ENCODE data around the gene NXF1. TPM values are rescaled to one million over a fixed set of nuclear protein-coding genes. Genes with fewer than 3 reads are reported as not detected.

Gene NXF1
- total and polyA plus RNA-seq, 8 donors: 23.5 to 138 (median 54.9) TPM

- TF ChIP-seq POLR2AphosphoS5 (IDR thresholded peaks at IDR 0.05): no peak
- no peak for TF ChIP-seq CTCF (IDR thresholded peaks at IDR 0.05)
- TF ChIP-seq EP300 (IDR thresholded peaks at IDR 0.05): no peak
- no peak for TF ChIP-seq POLR2A (IDR thresholded peaks at IDR 0.05)
- no peaks in the 10 kb centered on the region for H3K9me3 ChIP-seq
- DNase-seq: no peak
- peaks cover 16 to 43% (median 37%) of the 10 kb centered on the region in 4 donors for H3K4me1 ChIP-seq
- peak overlapping the region in 1 of 5 donors; percentile 93 for H3K27ac ChIP-seq
- intact Hi-C loops (cut with DNase I; ENCODE audit: low total_unique reads): no loop called here
- H3K27me3 ChIP-seq: no peaks in the 10 kb centered on the region
- no peak overlapping the region for H3K4me3 ChIP-seq
- peaks cover 3 to 18% (median 14%) of the 10 kb centered on the region in 4 donors for H3K36me3 ChIP-seq
- 72 to 80% (median 76%) methylated on average over 10 of the region's 10 CpGs for WGBS, 5 donors
These were observed 50.1 kb downstream of the NXF1 start for GRCh38 chr11:62755086-62755615.

- 0 to 2% (median 1%) methylated on average over 46 to 47 of the region's 47 CpGs for WGBS, 5 donors
- Histone ChIP-seq H3K9me3 (no peaks in the 10 kb centered on the region), H3K36me3 (peaks cover 3 to 22% (median 17%) of the 10 kb centered on the region in 4 donors), H3K27me3 (no peaks in the 10 kb centered on the region), H3K4me3 (peak within 1 kb of the TSS; percentile 47 to 67 (median 58)), H3K27ac (peak within 1 kb of the TSS; percentile 92 to 94 (median 93)), H3K4me1 (peaks cover 16 to 54% (median 43%) of the 10 kb centered on the region in 4 donors)
- intact Hi-C loops (cut with DNase I; ENCODE audit: low total_unique reads): no loop called here
- peak; percentile 97 to 100 for DNase-seq
- TF ChIP-seq POLR2AphosphoS5 (IDR thresholded peaks at IDR 0.05): peak in 2 of 3 donors; percentile 81 to 86
- TF ChIP-seq CTCF (IDR thresholded peaks at IDR 0.05): no peak
- no peak for TF ChIP-seq EP300 (IDR thresholded peaks at IDR 0.05)
- peak in 1 of 4 donors; percentile 65 for TF ChIP-seq POLR2A (IDR thresholded peaks at IDR 0.05)
These were observed 51.3 kb downstream of the NXF1 start, which contains the start of gene ZBTB3 for GRCh38 chr11:62753736-62754603. ZBTB3 (minus strand) TSS chr11:62754160; CDS start chr11:62753664, 496 bp downstream.

- Histone ChIP-seq H3K27ac (peak overlapping the region; percentile 92 to 94 (median 93)), H3K4me3 (peak overlapping the region; percentile 47 to 67 (median 58)), H3K9me3 (no peaks in the 10 kb centered on the region), H3K36me3 (peaks cover 3 to 28% (median 22%) of the 10 kb centered on the region in 4 donors), H3K27me3 (no peaks in the 10 kb centered on the region), H3K4me1 (peaks cover 16 to 62% (median 45%) of the 10 kb centered on the region in 4 donors)
- TF ChIP-seq CTCF (IDR thresholded peaks at IDR 0.05) (no peak), EP300 (IDR thresholded peaks at IDR 0.05) (no peak), POLR2A (IDR thresholded peaks at IDR 0.05) (no peak), POLR2AphosphoS5 (IDR thresholded peaks at IDR 0.05) (no peak)
- 46 to 76% (median 64%) methylated on average over 12 to 15 of the region's 15 CpGs for WGBS, 5 donors
- no peak for DNase-seq
- intact Hi-C loops (cut with DNase I; ENCODE audit: low total_unique reads): no loop called here
These were observed 52.1 kb downstream of the NXF1 start for GRCh38 chr11:62752994-62753735.
